Measurements from ENCODE around the gene POU2F3.

GRCh38 chr11:120294096-120294495 is 54.2 kb downstream of the POU2F3 start:
- no peak for TF ChIP-seq CTCF (IDR thresholded peaks at IDR 0.05)
- no peak for TF ChIP-seq EP300 (IDR thresholded peaks at IDR 0.05)
- no peak for TF ChIP-seq POLR2A (IDR thresholded peaks at IDR 0.05)
- TF ChIP-seq POLR2AphosphoS5 (IDR thresholded peaks at IDR 0.05), result no peak
